Liver (tissue), 9 donors: ENCODE data around the gene F12. TPM values are rescaled to one million over a fixed set of nuclear protein-coding genes. Genes with fewer than 3 reads are reported as not detected.

Experiments
- DNase-seq: peaks from one replicate; pipeline ENCODE4 v3.0.0-alpha.2; 2017; ENCODE audit warnings: low spot score
- H3K27ac ChIP-seq, 2 donors: one replicate each; pipeline ENCODE4 v1.7.0; 2013; ENCODE audit warnings: inconsistent platforms in 2 of 2, low read length in 2 of 2, control low read depth in 1 of 2, low read depth in 1 of 2, mild to moderate bottlenecking in 1 of 2
- H3K27me3 ChIP-seq, 4 donors: one replicate each; pipeline versions ENCODE4 v1.6.1 to v1.7.0; 2013; ENCODE audit warnings: low read length in 3 of 4, inconsistent platforms in 1 of 4, mild to moderate bottlenecking in 1 of 4, moderate library complexity in 1 of 4; ENCODE audit not compliant: control insufficient read depth in 4 of 4, insufficient read depth in 4 of 4
- H3K36me3 ChIP-seq, 4 donors: one replicate each; pipeline versions ENCODE4 v1.6.1 to v1.7.0; 2013; ENCODE audit warnings: low read length in 3 of 4, mild to moderate bottlenecking in 3 of 4, low read depth in 1 of 4, moderate library complexity in 1 of 4; ENCODE audit not compliant: control insufficient read depth in 4 of 4, insufficient read depth in 3 of 4
- H3K4me1 ChIP-seq, 4 donors: one replicate each; pipeline versions ENCODE4 v1.6.1 to v1.7.0; 2013; ENCODE audit warnings: low read length in 3 of 4, mild to moderate bottlenecking in 3 of 4, moderate library complexity in 1 of 4; ENCODE audit not compliant: control insufficient read depth in 4 of 4, insufficient read depth in 4 of 4
- H3K4me3 ChIP-seq, 3 donors: one replicate each; pipeline versions ENCODE4 v1.6.1 to v1.7.0; 2013; ENCODE audit warnings: low read length in 3 of 3, control low read depth in 1 of 3, low read depth in 1 of 3, mild to moderate bottlenecking in 1 of 3
- H3K9ac ChIP-seq, 2 donors: one replicate each; pipeline ENCODE4 v1.7.0; 2013; ENCODE audit warnings: low read length in 2 of 2, mild to moderate bottlenecking in 2 of 2, moderate library complexity in 2 of 2, control low read depth in 1 of 2, low read depth in 1 of 2
- H3K9me3 ChIP-seq, 4 donors: one replicate each; pipeline versions ENCODE4 v1.6.1 to v1.7.0; 2013; ENCODE audit warnings: low read length in 3 of 4; ENCODE audit not compliant: control insufficient read depth in 4 of 4
- CTCF ChIP-seq: fragments of 150-350 bp; IDR thresholded peaks from 2 replicates; pipeline ENCODE4 v1.5.1; 2017; ENCODE audit warnings: improper control_type of control experiment, low read depth, low read length; ENCODE audit not compliant: missing input control
- EGR1 ChIP-seq, 2 donors: IDR thresholded peaks; 2 replicates each; pipeline ENCODE4 v1.6.1; 2016 to 2018; ENCODE audit warnings: antibody characterized with exemption in 2 of 2, low read depth in 2 of 2
- FOXA2 ChIP-seq: IDR thresholded peaks from 2 replicates; pipeline ENCODE4 v1.6.1; 2016; ENCODE audit warnings: antibody characterized with exemption
- GABPA ChIP-seq, 2 donors: IDR thresholded peaks in 1 of 2; conservative IDR thresholded peaks in 1 of 2; 2 replicates each; pipeline ENCODE4 v1.6.1; 2016; ENCODE audit warnings: antibody characterized with exemption in 2 of 2, mild to moderate bottlenecking in 1 of 2, moderate library complexity in 1 of 2
- HNF4A ChIP-seq, 2 donors: conservative IDR thresholded peaks; 2 replicates each; pipeline ENCODE4 v1.6.1; 2016; ENCODE audit warnings: antibody characterized with exemption in 2 of 2, mild to moderate bottlenecking in 2 of 2
- MAX ChIP-seq: IDR thresholded peaks from 2 replicates; pipeline ENCODE4 v1.6.1; 2016; ENCODE audit warnings: antibody characterized with exemption
- NR2F2 ChIP-seq: IDR thresholded peaks from 2 replicates; pipeline ENCODE4 v1.6.1; 2016; ENCODE audit warnings: antibody characterized with exemption
- RAD21 ChIP-seq, 2 donors: IDR thresholded peaks; 2 replicates each; pipeline ENCODE4 v1.6.1; 2016; ENCODE audit warnings: antibody characterized with exemption in 2 of 2, mild to moderate bottlenecking in 2 of 2
- RXRA ChIP-seq, 2 donors: IDR thresholded peaks; 2 replicates each; pipeline ENCODE4 v1.6.1; 2017 to 2018; ENCODE audit warnings: antibody characterized with exemption in 2 of 2, mild to moderate bottlenecking in 1 of 2
- WGBS: extraction: QIAGEN DNeasy Blood & Tissue Kit; methylation state at CpG from one replicate; pipeline ENCODE4 v1.1.7; 2013; 5-methylcytosine and 5-hydroxymethylcytosine counted together
- polyA plus RNA-seq, 2 donors: library from polyadenylated mRNA; stranded (reverse) in 1 of 2; unstranded in 1 of 2; fragments of 200-250 nt in 1 of 2; fragments of >200 nt in 1 of 2; fragmentation: Nextera tagmentation in 1 of 2; extraction: Ambion mirVana in 1 of 2; gene quantifications; one replicate each; pipeline versions ENCODE4 v1.2.1 to v1.2.3, GENCODE V29; 2013 to 2015
- total RNA-seq, 2 donors: library from RNA; depleted of rRNA; stranded (reverse); fragments of >200 nt; gene quantifications; one replicate each; pipeline ENCODE4 v1.2.3, GENCODE V29; 2014
- TF ChIP-seq, protein P1 (sequence below): IDR thresholded peaks from 2 replicates; pipeline ENCODE4 v1.6.1; 2016; ENCODE audit warnings: antibody characterized with exemption
- donor health status: healthy.
- donor health status: healthy.
- donor health status: healthy.
- donor health status: healthy.
- donor health status: healthy.

The F12 gene
- total and polyA plus RNA-seq, 4 donors: 27.7 to 328 (median 275) TPM

GRCh38 chr5:177404641-177405179 lies 4.7 kb downstream of the F12 start:
- no peak overlapping the region for H3K9ac ChIP-seq
- H3K4me1 ChIP-seq: peaks cover 11 to 50% (median 30%) of the 10 kb centered on the region in 4 donors
- DNase-seq: no peak
- H3K27ac ChIP-seq: no peak overlapping the region
- peaks cover 0 to 11% (median 7%) of the 10 kb centered on the region in 4 donors for H3K36me3 ChIP-seq
- no peak for TF ChIP-seq EGR1 (IDR thresholded peaks at IDR 0.05; ENCODE audit: low read depth in 2 of 2)
- TF ChIP-seq MAX: no peak
- no peak for TF ChIP-seq NR2F2
- TF ChIP-seq FOXA2: no peak
- TF ChIP-seq HNF4A (conservative IDR thresholded peaks at IDR 0.05): no peak
- TF ChIP-seq RXRA (IDR thresholded peaks at IDR 0.05): no peak
- no peak for TF ChIP-seq CTCF
- no peaks in the 10 kb centered on the region for H3K9me3 ChIP-seq
- no peaks in the 10 kb centered on the region for H3K27me3 ChIP-seq
- 59% methylated on average over 16 of the region's 16 CpGs for WGBS
- peak overlapping the region in 1 of 3 donors; percentile 31 for H3K4me3 ChIP-seq

GRCh38 chr5:177403792-177404640 lies 5.3 kb downstream of the F12 start:
- TF ChIP-seq RAD21 (IDR thresholded peaks at IDR 0.05): peak; percentile 82 to 85
- TF ChIP-seq CTCF: peak; percentile 57
- TF ChIP-seq, protein P1, sequence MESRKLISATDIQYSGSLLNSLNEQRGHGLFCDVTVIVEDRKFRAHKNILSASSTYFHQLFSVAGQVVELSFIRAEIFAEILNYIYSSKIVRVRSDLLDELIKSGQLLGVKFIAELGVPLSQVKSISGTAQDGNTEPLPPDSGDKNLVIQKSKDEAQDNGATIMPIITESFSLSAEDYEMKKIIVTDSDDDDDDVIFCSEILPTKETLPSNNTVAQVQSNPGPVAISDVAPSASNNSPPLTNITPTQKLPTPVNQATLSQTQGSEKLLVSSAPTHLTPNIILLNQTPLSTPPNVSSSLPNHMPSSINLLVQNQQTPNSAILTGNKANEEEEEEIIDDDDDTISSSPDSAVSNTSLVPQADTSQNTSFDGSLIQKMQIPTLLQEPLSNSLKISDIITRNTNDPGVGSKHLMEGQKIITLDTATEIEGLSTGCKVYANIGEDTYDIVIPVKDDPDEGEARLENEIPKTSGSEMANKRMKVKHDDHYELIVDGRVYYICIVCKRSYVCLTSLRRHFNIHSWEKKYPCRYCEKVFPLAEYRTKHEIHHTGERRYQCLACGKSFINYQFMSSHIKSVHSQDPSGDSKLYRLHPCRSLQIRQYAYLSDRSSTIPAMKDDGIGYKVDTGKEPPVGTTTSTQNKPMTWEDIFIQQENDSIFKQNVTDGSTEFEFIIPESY: no peak
- TF ChIP-seq EGR1 (IDR thresholded peaks at IDR 0.05; ENCODE audit: low read depth in 2 of 2): no peak
- no peak for TF ChIP-seq GABPA (IDR thresholded peaks at IDR 0.05 in 1 of 2, conservative IDR thresholded peaks at IDR 0.05 in 1 of 2)
- Histone ChIP-seq H3K4me3 (peak overlapping the region in 1 of 3 donors; percentile 31), H3K4me1 (peaks cover 9 to 49% (median 29%) of the 10 kb centered on the region in 4 donors), H3K36me3 (peaks cover 0 to 11% (median 7%) of the 10 kb centered on the region in 4 donors), H3K27me3 (no peaks in the 10 kb centered on the region), H3K27ac (no peak overlapping the region), H3K9me3 (no peaks in the 10 kb centered on the region), H3K9ac (peak overlapping the region in 1 of 2 donors; percentile 34)
- DNase-seq: peak; percentile 78
- 42% methylated on average over 93 of the region's 93 CpGs for WGBS
